DOHH2 (cell line): ENCODE measurements around the gene ZC3HAV1.

Experiments used
- H3F3A ChIP-seq: fragments of 200-600 bp; sonication (generic), shearing (Covaris generic); 2 replicates; pipeline ENCODE4 v1.6.0; 2016; ENCODE audit warnings: antibody characterized with exemption, mild to moderate bottlenecking; ENCODE audit not compliant: control insufficient read depth, insufficient read depth
- H3K27ac ChIP-seq: fragments of 200-600 bp; sonication (generic); 2 replicates; pipeline ENCODE4 v1.5.1; 2014; ENCODE audit warnings: low read depth, mild to moderate bottlenecking, low read length, moderate library complexity
- H3K27me3 ChIP-seq: fragments of 200-600 bp; sonication (generic); 2 replicates; pipeline ENCODE4 v1.6.1; 2014; ENCODE audit warnings: mild to moderate bottlenecking, low read length, mixed read lengths; ENCODE audit not compliant: control insufficient read depth
- H3K36me3 ChIP-seq: fragments of 200-600 bp; sonication (generic); 2 replicates; pipeline ENCODE4 v1.6.1; 2014; ENCODE audit warnings: mild to moderate bottlenecking, low read length, moderate library complexity, mixed read lengths; ENCODE audit not compliant: control insufficient read depth
- H3K4me1 ChIP-seq: fragments of 200-600 bp; sonication (generic); 2 replicates; pipeline ENCODE4 v1.6.1; 2014; ENCODE audit warnings: mild to moderate bottlenecking, low read length, mixed read lengths; ENCODE audit not compliant: control insufficient read depth
- H3K4me2 ChIP-seq: fragments of 200-600 bp; sonication (generic); 2 replicates; pipeline ENCODE4 v1.6.0; 2014; ENCODE audit warnings: mild to moderate bottlenecking, low read length, moderate library complexity
- H3K4me3 ChIP-seq: fragments of 200-600 bp; sonication (generic); 2 replicates; pipeline ENCODE4 v1.5.1; 2014; ENCODE audit warnings: mild to moderate bottlenecking, low read length, mixed read lengths
- H3K79me2 ChIP-seq: fragments of 200-600 bp; sonication (generic); 2 replicates; pipeline ENCODE4 v1.6.1; 2014; ENCODE audit warnings: mild to moderate bottlenecking, low read length, mixed read lengths; ENCODE audit not compliant: control insufficient read depth
- H3K9me2 ChIP-seq: fragments of 200-600 bp; sonication (generic); replicated peaks from 2 replicates; pipeline ENCODE4 v1.6.1; 2014; ENCODE audit warnings: mild to moderate bottlenecking, low read length, mixed read lengths; ENCODE audit not compliant: control insufficient read depth
- H3K9me3 ChIP-seq: fragments of 200-600 bp; sonication (generic); 2 replicates; pipeline ENCODE4 v1.6.1; 2014; ENCODE audit warnings: antibody characterized with exemption, low read length, mixed read lengths; ENCODE audit not compliant: control insufficient read depth, insufficient read depth
- H4K20me1 ChIP-seq: fragments of 200-600 bp; sonication (generic); 2 replicates; pipeline ENCODE4 v1.6.0; 2014; ENCODE audit warnings: low read depth, mild to moderate bottlenecking, antibody characterized with exemption, low read length, moderate library complexity; ENCODE audit not compliant: control insufficient read depth, insufficient read depth
- EZH2phosphoT487 ChIP-seq: fragments of 200-600 bp; sonication (generic); IDR thresholded peaks from 2 replicates; pipeline ENCODE4 v1.6.1; 2017; ENCODE audit warnings: borderline replicate concordance, mild to moderate bottlenecking, antibody characterized with exemption, low read length, moderate library complexity, mixed read lengths
- TF ChIP-seq, protein P1 (sequence below): fragments of 200-600 bp; sonication (generic); IDR thresholded peaks from one replicate; pipeline ENCODE4 v1.5.1; 2014; ENCODE audit warnings: antibody characterized with exemption, mild to moderate bottlenecking, low read depth, low read length; ENCODE audit not compliant: poor library complexity, severe bottlenecking

The ZC3HAV1 gene

DNA sequence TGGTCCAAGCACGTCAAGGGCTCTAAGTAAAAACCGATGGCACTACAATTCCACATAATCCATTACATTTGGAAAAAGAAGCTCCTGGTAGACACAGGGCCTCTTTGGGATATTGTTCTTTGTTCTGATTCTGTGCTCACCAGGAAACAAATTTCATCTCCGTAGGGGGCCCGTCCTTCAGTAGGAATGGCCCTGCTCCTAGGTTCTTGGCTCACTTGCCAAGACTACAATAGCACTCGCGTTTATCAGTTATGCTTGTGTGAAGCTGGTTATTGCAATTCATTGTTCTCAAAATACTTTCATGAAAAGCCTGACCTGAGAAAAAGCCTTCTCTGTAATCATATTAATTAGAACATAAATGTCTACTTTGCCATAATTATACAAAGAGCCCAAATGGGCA is 63.4 kb downstream of the ZC3HAV1 start:
- Histone ChIP-seq H3K4me1 (peaks cover 17% of the 10 kb centered on the region), H3K79me2 (no peaks in the 10 kb centered on the region), H3K9me2 (no peaks in the 10 kb centered on the region), H3K27ac (no peak overlapping the region), H3K27me3 (no peaks in the 10 kb centered on the region), H3K36me3 (peaks cover 39% of the 10 kb centered on the region), H3K4me3 (no peak overlapping the region), H3K4me2 (no peak overlapping the region), H4K20me1 (no peaks in the 10 kb centered on the region), H3F3A (peaks cover 4% of the 10 kb centered on the region; the same call in 1 of the 2 replicates), H3K9me3 (no peaks in the 10 kb centered on the region)
- TF ChIP-seq EZH2phosphoT487: no peak
- TF ChIP-seq, protein P1, sequence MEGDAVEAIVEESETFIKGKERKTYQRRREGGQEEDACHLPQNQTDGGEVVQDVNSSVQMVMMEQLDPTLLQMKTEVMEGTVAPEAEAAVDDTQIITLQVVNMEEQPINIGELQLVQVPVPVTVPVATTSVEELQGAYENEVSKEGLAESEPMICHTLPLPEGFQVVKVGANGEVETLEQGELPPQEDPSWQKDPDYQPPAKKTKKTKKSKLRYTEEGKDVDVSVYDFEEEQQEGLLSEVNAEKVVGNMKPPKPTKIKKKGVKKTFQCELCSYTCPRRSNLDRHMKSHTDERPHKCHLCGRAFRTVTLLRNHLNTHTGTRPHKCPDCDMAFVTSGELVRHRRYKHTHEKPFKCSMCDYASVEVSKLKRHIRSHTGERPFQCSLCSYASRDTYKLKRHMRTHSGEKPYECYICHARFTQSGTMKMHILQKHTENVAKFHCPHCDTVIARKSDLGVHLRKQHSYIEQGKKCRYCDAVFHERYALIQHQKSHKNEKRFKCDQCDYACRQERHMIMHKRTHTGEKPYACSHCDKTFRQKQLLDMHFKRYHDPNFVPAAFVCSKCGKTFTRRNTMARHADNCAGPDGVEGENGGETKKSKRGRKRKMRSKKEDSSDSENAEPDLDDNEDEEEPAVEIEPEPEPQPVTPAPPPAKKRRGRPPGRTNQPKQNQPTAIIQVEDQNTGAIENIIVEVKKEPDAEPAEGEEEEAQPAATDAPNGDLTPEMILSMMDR: no peak

DNA sequence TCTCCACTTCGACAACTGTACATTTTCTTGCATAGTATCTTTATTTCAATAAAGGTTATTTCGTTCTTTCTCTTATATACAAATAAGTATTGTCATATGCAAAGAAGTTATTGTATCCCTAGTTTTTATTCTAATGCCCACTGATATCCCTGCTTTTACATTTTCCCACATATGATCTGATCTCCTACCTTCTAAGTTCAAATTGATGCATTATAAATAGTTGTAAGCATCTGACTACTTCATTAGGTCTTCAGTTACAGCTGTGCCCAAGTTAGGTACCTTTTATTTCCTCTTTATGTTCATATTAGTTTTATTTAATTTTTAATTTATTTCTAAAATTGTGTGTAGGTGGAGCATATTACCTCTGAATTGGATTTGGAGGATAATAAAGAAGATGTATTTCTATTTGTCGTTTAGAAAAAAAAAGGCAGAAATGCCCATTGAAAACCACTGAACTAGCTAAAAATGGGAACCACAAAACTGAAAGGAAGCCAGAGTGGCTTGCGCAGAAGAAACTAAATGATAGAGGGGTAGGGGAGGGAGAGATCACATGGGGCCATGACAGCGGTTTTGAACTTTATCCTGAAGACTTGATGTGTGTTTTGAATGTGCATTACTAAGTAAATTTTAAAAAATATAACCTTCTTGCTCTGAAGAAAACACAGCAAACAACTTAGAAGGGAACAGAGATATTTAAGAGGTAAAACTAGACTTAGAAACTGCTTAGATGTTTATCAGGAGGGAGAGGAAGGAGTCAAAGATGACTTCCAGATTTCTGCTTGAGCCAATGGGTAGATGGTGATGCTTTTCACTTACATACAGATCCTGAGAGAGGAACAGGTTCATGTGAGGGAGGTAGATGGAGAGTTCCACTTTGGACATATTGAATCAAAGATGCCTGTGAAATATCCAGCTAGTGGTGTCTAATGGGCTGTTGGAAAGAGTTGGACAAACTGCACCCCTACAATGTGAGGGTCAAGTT is 64.4 kb downstream of the ZC3HAV1 start:
- TF ChIP-seq EZH2phosphoT487: no peak
- TF ChIP-seq, protein P1: no peak
- Histone ChIP-seq H3K79me2 (no peaks in the 10 kb centered on the region), H3K27ac (no peak overlapping the region), H3K4me1 (peaks cover 17% of the 10 kb centered on the region), H3F3A (peaks cover 4% of the 10 kb centered on the region; the same call in 1 of the 2 replicates), H3K4me2 (no peak overlapping the region), H3K9me3 (no peaks in the 10 kb centered on the region), H3K36me3 (peaks cover 34% of the 10 kb centered on the region), H3K9me2 (no peaks in the 10 kb centered on the region), H4K20me1 (no peaks in the 10 kb centered on the region), H3K4me3 (no peak overlapping the region), H3K27me3 (no peaks in the 10 kb centered on the region)

DNA sequence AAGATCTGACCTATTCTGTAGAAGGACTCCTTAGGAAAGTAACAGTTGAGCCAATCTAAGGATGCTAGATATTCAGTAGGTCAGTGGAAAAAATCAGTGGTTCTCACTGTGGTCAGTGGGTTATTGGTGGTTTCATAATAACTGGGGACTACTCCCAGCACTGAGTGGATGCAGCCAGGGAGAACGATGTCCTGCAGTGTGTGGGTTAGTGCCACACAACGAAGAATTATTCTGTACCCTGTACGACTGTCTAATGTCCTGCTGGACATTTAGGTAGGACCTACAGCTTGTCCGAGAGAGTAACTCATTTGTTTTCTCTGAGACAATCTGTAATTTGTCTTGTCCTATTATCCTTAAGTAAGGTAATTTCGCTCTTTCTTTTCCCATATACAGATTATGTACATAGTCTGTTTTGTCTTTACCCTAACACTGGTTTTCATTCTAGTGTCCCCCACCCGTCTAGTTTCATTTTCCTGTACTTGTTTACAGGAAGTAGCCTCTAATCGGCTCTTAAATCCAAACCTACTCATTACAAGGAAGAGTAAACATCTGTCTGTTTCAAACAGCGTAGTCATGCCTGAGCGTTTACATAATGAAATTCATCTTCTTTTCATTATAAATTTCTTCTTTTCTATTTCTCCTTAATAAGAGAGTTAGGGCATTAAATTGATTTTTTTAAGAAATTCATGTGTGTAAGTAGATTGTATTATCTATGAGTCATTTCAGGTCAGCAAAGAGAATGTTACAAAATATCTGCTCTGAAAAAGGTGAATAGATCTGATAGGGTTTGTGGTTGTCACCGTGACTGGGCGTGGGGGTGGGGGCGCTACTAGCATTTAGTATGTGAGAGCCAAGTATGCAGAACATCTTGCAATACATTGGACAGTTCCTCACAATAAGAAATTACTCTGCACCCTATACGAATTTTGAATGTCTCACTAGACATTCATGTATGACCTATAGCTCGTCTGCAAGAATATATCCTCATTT is 65.4 kb downstream of the ZC3HAV1 start:
- Histone ChIP-seq H3K4me1 (peaks cover 17% of the 10 kb centered on the region), H3F3A (peaks cover 4% of the 10 kb centered on the region; the same call in 1 of the 2 replicates), H3K9me3 (no peaks in the 10 kb centered on the region), H3K9me2 (no peaks in the 10 kb centered on the region), H3K4me2 (no peak overlapping the region), H3K4me3 (no peak overlapping the region), H3K36me3 (peaks cover 24% of the 10 kb centered on the region), H3K27me3 (no peaks in the 10 kb centered on the region), H4K20me1 (no peaks in the 10 kb centered on the region), H3K27ac (no peak overlapping the region), H3K79me2 (no peaks in the 10 kb centered on the region)
- no peak for TF ChIP-seq EZH2phosphoT487
- TF ChIP-seq, protein P1: no peak
